ENCODE results near the gene TMC3. TPM values are rescaled to one million over a fixed set of nuclear protein-coding genes. Genes with fewer than 3 reads are reported as not detected.

TMC3 gene
- total and polyA plus RNA-seq, 9 of the 15 experiments (the other 6 are each of a cell fraction or from before 2014, with no cell fraction given): 0.01 to 0.14 TPM; not detected in 7

DNA sequence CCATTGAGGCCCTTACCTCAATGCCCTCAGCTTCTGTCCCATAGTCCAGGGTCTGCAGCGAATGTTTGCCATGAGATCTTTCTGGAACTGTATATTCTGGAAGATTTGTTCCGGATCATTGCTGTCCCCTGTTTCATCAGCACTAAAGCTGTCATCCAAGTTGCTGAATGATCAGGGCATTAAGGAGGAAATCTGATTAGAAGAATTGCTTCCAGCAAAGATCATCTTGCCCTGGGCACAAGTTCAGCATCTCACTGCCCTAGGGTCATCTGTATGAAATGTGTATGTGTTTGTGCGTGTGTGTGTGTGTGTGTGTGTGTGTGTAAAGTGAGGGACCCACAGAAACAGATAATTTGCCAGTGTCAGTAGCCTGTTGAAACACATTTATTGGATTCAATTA, 1.4 kb downstream of the TMC3 start:
- in situ Hi-C loops (cut with MboI): no loop called here
- FAIRE-seq: no peak
- 8% methylated on average over 3 of the region's 3 CpGs for WGBS (ENCODE audit: insufficient coverage, low coverage, missing lambda C conversion rate)
- Histone ChIP-seq H3K4me3 (no peak overlapping the region), H3K9ac (ENCODE audit: insufficient read depth in 1 of 2, low read depth in 2 of 2, low read length in 2 of 2) (no peak overlapping the region), H3K9me1 (ENCODE audit: control insufficient read depth, insufficient read depth, low read length) (no peaks in the 10 kb centered on the region), H3K9me3 (replicated peaks; ENCODE audit: control insufficient read depth, insufficient read depth, low read depth, low read length) (no peaks in the 10 kb centered on the region), H2AFZ (ENCODE audit: low read depth, low read length) (no peak overlapping the region), H3K27me3 (ENCODE audit: control insufficient read depth in 2 of 2, insufficient read depth in 2 of 2, low read length in 2 of 2) (peaks cover 6 to 12% of the 10 kb centered on the region in 2 experiments; a peak in 3 of 5 replicates), H4K20me1 (replicated peaks; ENCODE audit: control insufficient read depth, insufficient read depth, low read length) (0 out of 2 replicates have a peak, but pooled peaks cover 3% of the 10 kb centered on the region), H3K4me2 (ENCODE audit: insufficient read depth, low read length) (no peak overlapping the region), H3K4me1 (replicated peaks in 1 of 2; ENCODE audit: control insufficient read depth in 2 of 2, insufficient read depth in 2 of 2, low read length in 2 of 2) (no peaks in the 10 kb centered on the region; a peak in 1 of 5 replicates), H3K36me3 (ENCODE audit: control insufficient read depth, insufficient read depth, low read length) (no peaks in the 10 kb centered on the region), H3K27ac (ENCODE audit: extremely low read depth, low read depth, low read length) (no peak overlapping the region), H3K79me2 (ENCODE audit: control insufficient read depth, insufficient read depth, low read length) (no peaks in the 10 kb centered on the region)
- intact Hi-C loops (cut with micrococcal nuclease): no loop called here
- CTCF ChIA-PET (ENCODE audit: low intra/inter-chr PET ratio): no interaction called here
- DNase-seq (ENCODE audit: extremely low read depth in 1 of 4, low spot score in 3 of 4): no peak
- ATAC-seq: no peak
- POLR2A ChIA-PET: interaction anchor here (0.6 kb wide), 1 partner anchor 194 kb away, joined by 3 read pairs; no protein-coding TSS in a partner anchor
- no TSS peak for BruUV-seq (replicated peaks)
- TF ChIP-seq EGR1 (conservative IDR thresholded peaks at IDR 0.05) (no peak), CXXC5 (CRISPR knock-in tag; IDR thresholded peaks at IDR 0.05) (no peak), SAP30 (IDR thresholded peaks at IDR 0.05; ENCODE audit: borderline replicate concordance, insufficient read depth, low read depth, low read length, poor library complexity, severe bottlenecking) (no peak), DMBX1 (CRISPR knock-in tag; IDR thresholded peaks at IDR 0.05; ENCODE audit: borderline replicate concordance) (no peak), ZFP30 (CRISPR knock-in tag; IDR thresholded peaks at IDR 0.05; ENCODE audit: borderline replicate concordance) (no peak), ZNF311 (CRISPR knock-in tag; IDR thresholded peaks at IDR 0.05) (no peak), RBFOX2 (IDR thresholded peaks at IDR 0.05; ENCODE audit: low read depth, low read length) (no peak), OTX1 (CRISPR knock-in tag; IDR thresholded peaks at IDR 0.05) (no peak), SRSF7 (optimal IDR thresholded peaks at IDR 0.05; ENCODE audit: low read depth, low read length) (no peak)
